GM19324 (cell line): ENCODE data around the gene CLEC10A.
"Not testable (repeated sequence)": the region's sequence is repeated elsewhere in the genome, so short reads cannot be mapped to it uniquely, and the experiment has no call there.

Experiments
- ATAC-seq: cut with Tn5 transposase; IDR thresholded peaks from one replicate; pipeline ENCODE4 v1.9.1; 2021; ENCODE audit warnings: mild to moderate bottlenecking, moderate library complexity; ENCODE audit not compliant: unreplicated experiment, low FRiP score

The CLEC10A gene

GRCh38 chr17:7079581-7080455 is at the start of gene CLEC10A:
TSS of gene CLEC10A (minus strand) at chr17:7080251. CDS start at chr17:7078812, 1,439 bp downstream.
- ATAC-seq, result no peak

GRCh38 chr17:7129311-7129710 is 49.3 kb upstream of the CLEC10A start:
- no peak for ATAC-seq

- no peak for ATAC-seq
These were observed 48.1 kb upstream of the CLEC10A start for GRCh38 chr17:7128160-7128559.

GRCh38 chr17:7127501-7127900 is 47.5 kb upstream of the CLEC10A start:
- ATAC-seq, result not testable (repeated sequence)

- not testable (repeated sequence) for ATAC-seq
These were observed 46.3 kb upstream of the CLEC10A start for GRCh38 chr17:7126386-7126785.

- ATAC-seq, result no peak
These were observed 44.9 kb upstream of the CLEC10A start for GRCh38 chr17:7124923-7125322.

- ATAC-seq, result no peak
These were observed 43.8 kb upstream of the CLEC10A start for GRCh38 chr17:7123844-7124243.

- ATAC-seq, result no peak
These were observed 42.3 kb upstream of the CLEC10A start for GRCh38 chr17:7122381-7122780.

- not testable (repeated sequence) for ATAC-seq
These were observed 40.6 kb upstream of the CLEC10A start for GRCh38 chr17:7120635-7121034.

- no peak for ATAC-seq
These were observed 40.1 kb upstream of the CLEC10A start for GRCh38 chr17:7120123-7120522.

GRCh38 chr17:7119314-7119713 is 39.3 kb upstream of the CLEC10A start:
- no peak for ATAC-seq

GRCh38 chr17:7114875-7115614 is 35.0 kb upstream of the CLEC10A start:
- ATAC-seq, result no peak

- no peak for ATAC-seq
These were observed 34.3 kb upstream of the CLEC10A start, which contains the start of gene ASGR2 for GRCh38 chr17:7114241-7114874. TSS of gene ASGR2 (minus strand) at chr17:7114822. CDS start at chr17:7114240, 582 bp downstream.

- ATAC-seq, result no peak
These were observed 33.4 kb upstream of the CLEC10A start for GRCh38 chr17:7113273-7114071.

GRCh38 chr17:7112510-7113108 is 32.6 kb upstream of the CLEC10A start:
- no peak for ATAC-seq

GRCh38 chr17:7111784-7112509 is 31.9 kb upstream of the CLEC10A start:
- ATAC-seq, result no peak

GRCh38 chr17:7110617-7111306 is 30.7 kb upstream of the CLEC10A start:
- no peak for ATAC-seq

- ATAC-seq, result no peak
These were observed 29.6 kb upstream of the CLEC10A start for GRCh38 chr17:7109461-7110322.
